PC-3 (cell line): ENCODE measurements around the gene OR10T2. TPM values are rescaled to one million over a fixed set of nuclear protein-coding genes. Genes with fewer than 3 reads are reported as not detected.

Experiments
- ATAC-seq: fragments of 200-7000 bp; cut with Tn5 transposase; 2 replicates; pipeline ENCODE4 v1.9.1; 2020; ENCODE audit warnings: mild to moderate bottlenecking, moderate library complexity
- BruUV-seq: library from RNA; stranded (reverse); fragments of 400-500 nt; replicated peaks from 2 replicates; lab custom pipeline; 2021; lab: Mats Ljungman, UMichigan
- CTCF ChIA-PET: fragments of 300-600 bp; sonication (Branson Sonifier 250); formaldehyde crosslinking; loops from one replicate; lab custom pipeline; 2022; ENCODE audit warnings: antibody characterized with exemption; lab: Charles Lee
- POLR2A ChIA-PET: fragments of 300-600 bp; sonication (Branson Sonifier 250); formaldehyde crosslinking; loops from one replicate; lab custom pipeline; 2022; ENCODE audit warnings: antibody characterized with exemption; ENCODE audit not compliant: unreplicated experiment; lab: Charles Lee
- DNase-seq: peaks from one replicate; pipeline ENCODE4 v3.0.0-alpha.2; 2015
- H2AFZ ChIP-seq: fragments of 300-600 bp; sonication (generic); 2 replicates; pipeline ENCODE4 v1.6.0; 2016; ENCODE audit warnings: antibody characterized with exemption, low read length
- H3F3A ChIP-seq: fragments of 300-600 bp; sonication (generic); one replicate; pipeline ENCODE4 v1.6.0; 2017; ENCODE audit warnings: antibody characterized with exemption, low read length, control low read depth, mild to moderate bottlenecking; ENCODE audit not compliant: unreplicated experiment
- H3K27ac ChIP-seq: fragments of 300-600 bp; sonication (generic); 2 replicates; pipeline ENCODE4 v1.5.1; 2016; ENCODE audit warnings: mild to moderate bottlenecking, low read length
- H3K27me3 ChIP-seq: fragments of 300-600 bp; sonication (generic); 2 replicates; pipeline ENCODE4 v1.6.1; 2016; ENCODE audit warnings: low read length, mixed read lengths
- H3K36me3 ChIP-seq: fragments of 300-600 bp; sonication (generic); 2 replicates; pipeline ENCODE4 v1.6.1; 2016; ENCODE audit warnings: low read depth, mixed run types, low read length, mixed read lengths
- H3K4me1 ChIP-seq: fragments of 300-600 bp; sonication (generic); 2 replicates; pipeline ENCODE4 v1.5.1; 2016; ENCODE audit warnings: low read length; ENCODE audit not compliant: insufficient read depth
- H3K4me2 ChIP-seq: fragments of 300-600 bp; sonication (generic); 2 replicates; pipeline ENCODE4 v1.6.0; 2016; ENCODE audit warnings: low read length
- H3K4me3 ChIP-seq: fragments of 300-600 bp; sonication (generic); 2 replicates; pipeline ENCODE4 v1.5.1; 2016; ENCODE audit warnings: mild to moderate bottlenecking, low read length, mixed read lengths
- H3K79me2 ChIP-seq: fragments of 300-600 bp; sonication (generic); 2 replicates; pipeline ENCODE4 v1.6.1; 2017; ENCODE audit warnings: low read length, mixed read lengths
- H3K9ac ChIP-seq: fragments of 300-600 bp; sonication (generic); 2 replicates; pipeline ENCODE4 v1.6.0; 2016; ENCODE audit warnings: mild to moderate bottlenecking, low read length
- H3K9me2 ChIP-seq: fragments of 300-600 bp; sonication (generic); replicated peaks from 2 replicates; pipeline ENCODE4 v1.6.1; 2016; ENCODE audit warnings: mixed run types, low read length, mixed read lengths
- H3K9me3 ChIP-seq: fragments of 300-600 bp; sonication (generic); 2 replicates; pipeline ENCODE4 v1.6.1; 2016; ENCODE audit warnings: low read length, mixed read lengths
- H4K20me1 ChIP-seq: fragments of 300-600 bp; sonication (generic); 2 replicates; pipeline ENCODE4 v1.6.1; 2016; ENCODE audit warnings: low read length, mixed read lengths
- EZH2 ChIP-seq: fragments of 300-600 bp; sonication (generic); IDR thresholded peaks from one replicate; pipeline ENCODE4 v1.6.1; 2017; ENCODE audit warnings: antibody characterized with exemption, mild to moderate bottlenecking, low read length; ENCODE audit not compliant: unreplicated experiment
- EZH2phosphoT487 ChIP-seq: fragments of 300-600 bp; sonication (generic); IDR thresholded peaks from 2 replicates; pipeline ENCODE4 v1.6.1; 2018; ENCODE audit warnings: mild to moderate bottlenecking, antibody characterized with exemption, low read length, borderline replicate concordance
- intact Hi-C: fragments of 100-400 bp; cut with micrococcal nuclease; formaldehyde crosslinking; loops from 2 replicates; pipeline ENCODE4 v1.9.0; 2023
- total RNA-seq: library from RNA; depleted of rRNA; stranded (reverse); fragments of >200 nt; gene quantifications from 2 replicates; pipeline ENCODE4 v1.2.3, GENCODE V29; 2014
- TF ChIP-seq, protein P1 (sequence below): fragments of 300-600 bp; sonication (generic); conservative IDR thresholded peaks from 2 replicates; pipeline ENCODE4 v1.5.1; 2017; ENCODE audit warnings: antibody characterized with exemption, low read depth, mild to moderate bottlenecking, low read length

Gene OR10T2
- total RNA-seq, 1 experiment from 2014 or later = not detected

DNA sequence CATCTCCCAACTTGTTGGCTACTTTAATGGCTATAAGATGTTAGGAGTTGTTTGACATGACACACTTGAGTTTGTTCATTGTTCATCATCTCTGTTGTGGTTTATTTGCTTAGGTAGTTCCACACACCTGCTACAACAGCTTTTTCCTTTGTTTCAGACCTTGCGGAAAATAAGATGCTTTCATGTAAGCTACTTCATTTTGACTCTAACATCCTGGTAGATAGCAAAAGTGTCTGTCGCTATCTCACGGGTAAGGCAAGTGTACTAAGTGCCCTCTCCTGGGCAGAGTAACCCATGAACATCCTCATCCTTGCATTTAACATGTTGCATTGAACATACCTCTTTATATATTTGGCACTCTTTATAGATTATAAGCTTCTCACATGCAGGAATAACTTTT, 1.6 kb upstream of the OR10T2 start:
- H4K20me1 ChIP-seq = no peaks in the 10 kb centered on the region
- CTCF ChIA-PET = no interaction called here
- H3K36me3 ChIP-seq = no peaks in the 10 kb centered on the region
- H3K9me3 ChIP-seq = no peaks in the 10 kb centered on the region
- H3K9me2 ChIP-seq = no peaks in the 10 kb centered on the region
- no peak overlapping the region for H3K27ac ChIP-seq
- H3K79me2 ChIP-seq = no peaks in the 10 kb centered on the region
- no peak for DNase-seq
- POLR2A ChIA-PET = no interaction called here
- no peak overlapping the region for H3K4me2 ChIP-seq
- no peak overlapping the region for H3K4me3 ChIP-seq
- no peaks in the 10 kb centered on the region for H3K27me3 ChIP-seq
- TF ChIP-seq EZH2phosphoT487 (no peak), EZH2 (no peak)
- TF ChIP-seq, protein P1, sequence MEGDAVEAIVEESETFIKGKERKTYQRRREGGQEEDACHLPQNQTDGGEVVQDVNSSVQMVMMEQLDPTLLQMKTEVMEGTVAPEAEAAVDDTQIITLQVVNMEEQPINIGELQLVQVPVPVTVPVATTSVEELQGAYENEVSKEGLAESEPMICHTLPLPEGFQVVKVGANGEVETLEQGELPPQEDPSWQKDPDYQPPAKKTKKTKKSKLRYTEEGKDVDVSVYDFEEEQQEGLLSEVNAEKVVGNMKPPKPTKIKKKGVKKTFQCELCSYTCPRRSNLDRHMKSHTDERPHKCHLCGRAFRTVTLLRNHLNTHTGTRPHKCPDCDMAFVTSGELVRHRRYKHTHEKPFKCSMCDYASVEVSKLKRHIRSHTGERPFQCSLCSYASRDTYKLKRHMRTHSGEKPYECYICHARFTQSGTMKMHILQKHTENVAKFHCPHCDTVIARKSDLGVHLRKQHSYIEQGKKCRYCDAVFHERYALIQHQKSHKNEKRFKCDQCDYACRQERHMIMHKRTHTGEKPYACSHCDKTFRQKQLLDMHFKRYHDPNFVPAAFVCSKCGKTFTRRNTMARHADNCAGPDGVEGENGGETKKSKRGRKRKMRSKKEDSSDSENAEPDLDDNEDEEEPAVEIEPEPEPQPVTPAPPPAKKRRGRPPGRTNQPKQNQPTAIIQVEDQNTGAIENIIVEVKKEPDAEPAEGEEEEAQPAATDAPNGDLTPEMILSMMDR = no peak
- no peak overlapping the region for H2AFZ ChIP-seq
- no peak for ATAC-seq
- no peaks in the 10 kb centered on the region for H3K4me1 ChIP-seq
- no TSS peak for BruUV-seq
- no peak overlapping the region for H3K9ac ChIP-seq
- intact Hi-C loops = no loop called here
- no peaks in the 10 kb centered on the region for H3F3A ChIP-seq

DNA sequence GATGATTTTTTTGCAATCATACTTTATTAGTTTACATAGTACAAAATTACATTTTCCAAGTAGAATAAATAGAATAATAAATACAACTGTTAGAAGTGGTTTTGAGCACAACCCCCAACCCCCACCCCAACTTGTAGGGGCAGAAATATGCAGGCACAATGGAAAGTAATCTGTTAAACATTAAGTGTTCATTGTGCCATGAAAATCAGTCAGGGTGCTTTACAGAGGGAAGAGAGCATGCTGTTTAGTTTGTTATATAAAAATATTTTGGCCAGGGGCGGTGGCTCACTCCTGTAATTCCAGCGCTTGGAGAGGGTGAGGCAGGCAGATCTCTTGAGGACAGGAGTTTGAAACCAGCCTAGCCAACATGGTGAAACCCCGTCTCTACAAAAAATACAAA, 2.6 kb downstream of the OR10T2 start:
- ChIA-PET POLR2A (no interaction called here), CTCF (no interaction called here)
- DNase-seq = no peak
- H3K9me2 ChIP-seq = no peaks in the 10 kb centered on the region
- H3K27ac ChIP-seq = no peak overlapping the region
- no peak overlapping the region for H3K4me2 ChIP-seq
- TF ChIP-seq EZH2 (no peak), EZH2phosphoT487 (no peak)
- TF ChIP-seq, protein P1 = no peak
- intact Hi-C loops = no loop called here
- peaks cover 16% of the 10 kb centered on the region for H3K27me3 ChIP-seq
- no TSS peak for BruUV-seq
- H2AFZ ChIP-seq = no peak overlapping the region
- H4K20me1 ChIP-seq = no peaks in the 10 kb centered on the region
- H3F3A ChIP-seq = no peaks in the 10 kb centered on the region
- no peak for ATAC-seq
- H3K36me3 ChIP-seq = no peaks in the 10 kb centered on the region
- H3K4me3 ChIP-seq = no peak overlapping the region
- H3K9me3 ChIP-seq = no peaks in the 10 kb centered on the region
- no peaks in the 10 kb centered on the region for H3K79me2 ChIP-seq
- H3K9ac ChIP-seq = no peak overlapping the region
- no peaks in the 10 kb centered on the region for H3K4me1 ChIP-seq

DNA sequence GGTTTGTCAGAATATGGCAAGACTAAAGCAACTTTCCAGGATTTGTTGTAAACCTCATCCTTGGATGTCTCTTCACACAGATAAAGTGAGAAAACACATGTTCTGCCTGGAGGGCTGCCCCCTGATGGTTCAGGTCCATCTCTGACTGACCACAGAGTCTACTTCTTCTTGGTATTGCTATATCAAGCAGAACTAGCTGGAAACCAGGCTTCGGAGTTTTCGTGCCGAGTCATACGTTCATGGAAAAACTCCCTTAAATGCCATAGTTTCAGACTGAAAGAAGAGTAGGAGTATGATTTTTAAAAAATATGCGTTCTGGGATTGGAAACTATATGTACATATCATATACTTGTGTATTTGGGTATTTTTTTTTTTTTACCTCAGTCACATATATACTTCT, 5.8 kb downstream of the OR10T2 start:
- CTCF ChIA-PET = no interaction called here
- no peak for ATAC-seq

More for the DNA sequence above, 5.8 kb downstream of the OR10T2 start:
- BruUV-seq = no TSS peak
- Histone ChIP-seq H3K4me1 (no peaks in the 10 kb centered on the region), H3K36me3 (no peaks in the 10 kb centered on the region), H3K27me3 (peaks cover 16% of the 10 kb centered on the region), H3K9me3 (no peaks in the 10 kb centered on the region), H3K9me2 (no peaks in the 10 kb centered on the region), H3K79me2 (no peaks in the 10 kb centered on the region), H3K4me3 (no peak overlapping the region), H3K27ac (no peak overlapping the region), H3K4me2 (no peak overlapping the region), H2AFZ (no peak overlapping the region), H3K9ac (no peak overlapping the region), H4K20me1 (no peaks in the 10 kb centered on the region), H3F3A (no peaks in the 10 kb centered on the region)
- intact Hi-C loops = no loop called here
- no peak for DNase-seq
- POLR2A ChIA-PET = no interaction called here
- TF ChIP-seq EZH2 (no peak), EZH2phosphoT487 (no peak)
- TF ChIP-seq, protein P1 = no peak
